Lower lobe of right lung (tissue), 2 donors: ENCODE results near the gene RFNG. TPM values are rescaled to one million over a fixed set of nuclear protein-coding genes. Genes with fewer than 3 reads are reported as not detected.

Experiments used
- ATAC-seq, 2 donors: fragments of 200-7000 bp; cut with Tn5 transposase; one replicate each; pipeline ENCODE4 v1.9.1; 2020 to 2022; ENCODE audit warnings: mild to moderate bottlenecking in 2 of 2, moderate library complexity in 2 of 2
- DNase-seq: peaks from one replicate; pipeline ENCODE4 v3.0.0-alpha.2; 2020
- H3K27ac ChIP-seq: fragments of 200-600 bp; one replicate; pipeline ENCODE4 v1.8.0; 2022
- H3K27me3 ChIP-seq: fragments of 200-600 bp; one replicate; pipeline ENCODE4 v1.8.0; 2022; ENCODE audit warnings: low read depth
- H3K36me3 ChIP-seq: fragments of 200-600 bp; one replicate; pipeline ENCODE4 v1.8.0; 2022; ENCODE audit warnings: mild to moderate bottlenecking
- H3K4me1 ChIP-seq: fragments of 200-600 bp; one replicate; pipeline ENCODE4 v1.8.0; 2022
- H3K4me3 ChIP-seq: fragments of 200-600 bp; one replicate; pipeline ENCODE4 v1.8.0; 2022; ENCODE audit warnings: mild to moderate bottlenecking
- H3K9me3 ChIP-seq: fragments of 200-600 bp; one replicate; pipeline ENCODE4 v1.8.0; 2022
- CTCF ChIP-seq: fragments of 200-600 bp; IDR thresholded peaks from one replicate; pipeline ENCODE4 v1.8.0; 2022; ENCODE audit warnings: antibody characterized with exemption, mild to moderate bottlenecking
- intact Hi-C: fragments of 100-400 bp; cut with DNase I; formaldehyde crosslinking; loops from one replicate; pipeline ENCODE4 v1.11.0; 2022
- total RNA-seq: library from RNA; stranded (reverse); fragmentation: NEBNext Ultra II Directional; extraction: Animal tissue kit (Norgen Biotek cat#: 25700); gene quantifications from one replicate; pipeline ENCODE4 v1.2.1, GENCODE V29; 2021
- donor health status: DM: no; HTN: yes; CAD: no; lungs with severe emphysema.

The RFNG gene
- total RNA-seq, 1 donor from 2014 or later = 35.1 TPM

GRCh38 chr17:82013772-82014321 is 37.8 kb downstream of the RFNG start:
- peak overlapping the region; percentile 31 for H3K4me3 ChIP-seq
- intact Hi-C loops = no loop called here
- no peak for TF ChIP-seq CTCF
- no peaks in the 10 kb centered on the region for H3K27me3 ChIP-seq
- H3K4me1 ChIP-seq = peaks cover 15% of the 10 kb centered on the region
- peak overlapping the region; percentile 80 for H3K27ac ChIP-seq
- H3K36me3 ChIP-seq = peaks cover 10% of the 10 kb centered on the region
- ATAC-seq = peak; percentile 55 to 65
- peak; percentile 80 for DNase-seq
- H3K9me3 ChIP-seq = no peaks in the 10 kb centered on the region

- DNase-seq (no peak), ATAC-seq (peak; percentile 8 to 39)
- intact Hi-C loops = no loop called here
- Histone ChIP-seq H3K27me3 (no peaks in the 10 kb centered on the region), H3K4me1 (peaks cover 14% of the 10 kb centered on the region), H3K9me3 (no peaks in the 10 kb centered on the region), H3K36me3 (peaks cover 10% of the 10 kb centered on the region), H3K27ac (peak overlapping the region; percentile 80), H3K4me3 (peak overlapping the region; percentile 31)
- no peak for TF ChIP-seq CTCF
These were observed 38.3 kb downstream of the RFNG start for GRCh38 chr17:82013341-82013740.

- H3K27ac ChIP-seq = peak overlapping the region; percentile 80
- DNase-seq (peak; percentile 83), ATAC-seq (peak; percentile 64 to 76)
- H3K4me1 ChIP-seq = peaks cover 8% of the 10 kb centered on the region
- intact Hi-C loops = no loop called here
- TF ChIP-seq CTCF = no peak
- H3K27me3 ChIP-seq = no peaks in the 10 kb centered on the region
- H3K9me3 ChIP-seq = no peaks in the 10 kb centered on the region
- H3K36me3 ChIP-seq = peaks cover 10% of the 10 kb centered on the region
- H3K4me3 ChIP-seq = peak overlapping the region; percentile 31
These were observed 38.8 kb downstream of the RFNG start for GRCh38 chr17:82012640-82013295.

GRCh38 chr17:82012261-82012639 is 39.4 kb downstream of the RFNG start:
- no peak for DNase-seq

GRCh38 chr17:82011617-82012187 is 39.9 kb downstream of the RFNG start:
- Histone ChIP-seq H3K27me3 (no peaks in the 10 kb centered on the region), H3K4me3 (no peak overlapping the region), H3K4me1 (peaks cover 4% of the 10 kb centered on the region), H3K9me3 (no peaks in the 10 kb centered on the region), H3K27ac (peak overlapping the region; percentile 80), H3K36me3 (peaks cover 10% of the 10 kb centered on the region)
- no peak for DNase-seq
- no peak for TF ChIP-seq CTCF
- intact Hi-C loops = no loop called here
- no peak for ATAC-seq

More at GRCh38 chr17:82012261-82012639, 39.4 kb downstream of the RFNG start:
- intact Hi-C loops = no loop called here
- H3K27ac ChIP-seq = peak overlapping the region; percentile 80
- H3K4me3 ChIP-seq = peak overlapping the region; percentile 17
- H3K27me3 ChIP-seq = no peaks in the 10 kb centered on the region
- H3K9me3 ChIP-seq = no peaks in the 10 kb centered on the region
- H3K4me1 ChIP-seq = peaks cover 4% of the 10 kb centered on the region
- peaks cover 10% of the 10 kb centered on the region for H3K36me3 ChIP-seq
- no peak for TF ChIP-seq CTCF
- peak in 1 of 2 donors; percentile 5 for ATAC-seq
